ENCODE measurements around the gene BATF. TPM values are rescaled to one million over a fixed set of nuclear protein-coding genes. Genes with fewer than 3 reads are reported as not detected.
A peak's percentile ranks its signal among the peaks of the same experiment; 100 is the strongest.

Gene BATF
- total RNA-seq, 2 donors from 2014 or later = 123 to 211 TPM

DNA sequence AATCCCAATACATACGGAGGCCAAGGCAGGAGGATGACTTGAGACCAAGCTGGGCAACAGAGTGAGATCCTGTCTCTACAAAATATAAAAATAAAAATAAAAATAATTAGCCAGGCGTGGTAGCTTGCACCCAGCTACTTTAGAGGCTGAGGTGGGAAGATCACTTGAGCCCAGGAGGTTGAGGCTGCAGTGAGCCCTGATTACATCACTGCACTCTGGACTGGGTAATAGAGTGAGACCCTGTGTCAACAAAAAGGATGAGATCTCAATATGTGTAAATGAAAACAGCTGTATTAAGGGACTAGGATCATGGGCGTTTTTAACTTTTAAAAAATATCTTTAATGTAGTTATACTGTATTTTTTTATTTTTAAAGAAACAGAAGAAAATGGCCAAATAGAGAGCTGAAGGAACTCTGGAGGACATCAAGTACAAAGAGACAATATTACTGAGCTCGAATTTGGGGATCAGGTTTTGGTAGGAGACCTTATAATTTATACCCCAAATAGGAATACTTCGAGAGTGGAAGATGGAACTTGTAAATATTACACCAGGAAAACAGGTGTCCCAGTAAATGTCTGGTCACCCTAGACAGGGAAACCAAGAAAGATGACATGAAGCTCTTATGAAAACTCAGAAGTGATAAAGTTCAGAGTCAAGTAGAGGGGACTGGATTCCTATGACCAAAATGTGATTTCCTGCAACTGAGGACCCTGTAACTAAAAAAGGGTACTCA is 13.1 kb downstream of the BATF start:
- Mint-ChIP-seq H3K4me3 (peak overlapping the region; percentile 66), H3K27ac (peak overlapping the region; percentile 79), H3K36me3 (ENCODE audit: low read depth) (peaks cover 94% of the 10 kb centered on the region)

DNA sequence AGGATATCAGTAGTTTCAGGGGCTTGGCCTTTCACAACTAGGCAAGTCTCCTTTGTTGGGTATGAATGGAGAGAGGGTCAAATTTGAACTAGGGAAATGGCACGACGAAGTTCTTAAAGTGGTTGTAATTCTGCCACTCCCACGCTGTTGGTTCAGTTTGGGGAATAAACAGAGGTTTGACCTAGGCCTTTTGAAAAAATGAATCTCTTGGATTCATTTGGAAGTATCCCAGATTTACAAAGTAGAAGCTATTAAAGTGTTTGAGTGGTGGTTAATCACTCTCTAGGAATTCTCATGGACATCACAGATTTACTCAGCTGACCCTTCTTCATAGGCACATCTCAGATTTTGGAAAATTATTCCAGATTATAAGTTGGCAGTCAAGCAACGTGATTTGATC is 14.8 kb downstream of the BATF start:
- Mint-ChIP-seq H3K4me3 (peak overlapping the region; percentile 42), H3K4me1 (peaks cover 66% of the 10 kb centered on the region), H3K27me3 (no peaks in the 10 kb centered on the region), H3K9me3 (no peaks in the 10 kb centered on the region), H3K36me3 (ENCODE audit: low read depth) (peaks cover 97% of the 10 kb centered on the region), H3K27ac (peak overlapping the region; percentile 28)
- no peak for ATAC-seq (replicated peaks)

More for the DNA sequence above, 13.1 kb downstream of the BATF start:
- ATAC-seq (replicated peaks) = no peak
- no peaks in the 10 kb centered on the region for H3K27me3 Mint-ChIP-seq
- peaks cover 69% of the 10 kb centered on the region for H3K4me1 Mint-ChIP-seq
- H3K9me3 Mint-ChIP-seq = no peaks in the 10 kb centered on the region

DNA sequence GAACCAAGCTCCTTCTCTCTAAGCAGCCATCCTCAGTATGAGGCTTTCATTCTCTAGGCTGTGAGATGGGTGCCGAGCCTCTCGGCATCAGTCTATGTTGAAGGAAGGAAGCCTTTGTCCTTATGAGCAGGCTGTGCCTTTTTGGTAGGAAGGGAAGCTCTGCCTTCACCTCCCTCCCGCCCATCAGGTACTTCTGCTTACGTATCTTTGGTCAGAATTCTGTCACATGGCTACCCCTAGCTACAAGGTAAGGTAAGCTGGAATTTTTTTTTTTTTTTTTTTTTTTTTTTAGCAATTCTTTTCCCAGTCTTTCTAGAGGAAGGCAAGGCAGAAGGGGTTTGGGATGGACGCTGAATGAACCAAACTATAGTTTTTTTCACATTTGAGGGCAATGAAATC is 16.9 kb downstream of the BATF start:
- no peaks in the 10 kb centered on the region for H3K9me3 Mint-ChIP-seq
- H3K36me3 Mint-ChIP-seq (ENCODE audit: low read depth) = peaks cover 96% of the 10 kb centered on the region
- peak overlapping the region; percentile 97 for H3K27ac Mint-ChIP-seq
- peaks cover 59% of the 10 kb centered on the region for H3K4me1 Mint-ChIP-seq
- ATAC-seq (replicated peaks) = no peak
- H3K4me3 Mint-ChIP-seq = peak overlapping the region; percentile 91
- no peaks in the 10 kb centered on the region for H3K27me3 Mint-ChIP-seq

DNA sequence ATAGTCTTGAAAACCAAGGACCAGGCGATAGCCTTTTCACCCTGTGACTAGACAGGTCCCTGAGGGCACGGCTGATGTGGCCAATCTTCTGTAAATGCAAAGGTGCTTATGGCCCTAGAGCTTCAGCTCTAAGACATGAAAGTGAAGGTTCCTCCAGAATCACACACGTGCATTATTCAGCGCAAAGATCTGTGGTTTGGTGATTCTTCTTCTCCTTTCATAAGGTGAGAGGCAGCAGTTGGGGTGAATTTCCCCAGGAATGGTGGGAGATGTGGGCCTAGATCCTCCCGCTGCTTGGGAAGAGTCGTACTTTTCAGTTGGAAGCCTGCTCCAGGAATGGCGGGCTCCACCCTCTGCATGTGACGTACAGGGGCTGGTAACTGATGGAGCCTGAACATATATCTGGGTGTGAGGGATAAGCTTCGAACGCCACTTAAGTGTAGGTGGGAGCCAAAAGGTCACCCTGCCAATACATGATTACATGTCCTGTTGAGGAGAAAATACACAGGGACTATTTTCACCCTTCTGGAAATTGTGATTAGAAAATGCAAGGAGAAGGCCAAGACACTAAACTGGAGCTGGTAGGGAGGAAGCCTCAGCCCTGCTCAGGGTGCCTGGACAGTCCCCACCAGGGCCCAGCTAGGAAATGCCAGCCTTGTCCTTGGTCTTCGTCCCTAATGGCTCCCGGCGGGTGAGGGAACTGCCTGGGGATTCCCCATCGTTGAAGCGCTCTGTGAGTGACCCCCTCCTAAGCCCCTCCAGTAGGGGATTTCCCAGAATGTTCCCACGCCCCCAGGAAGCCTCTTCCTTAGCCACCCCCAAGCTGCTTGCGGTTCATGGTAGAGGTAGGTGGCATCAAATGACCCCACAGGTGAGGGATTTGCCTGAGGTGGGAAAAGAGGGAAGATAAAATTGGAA is 17.6 kb downstream of the BATF start:
- Mint-ChIP-seq H3K27me3 (no peaks in the 10 kb centered on the region), H3K4me3 (peak overlapping the region; percentile 91), H3K36me3 (ENCODE audit: low read depth) (peaks cover 96% of the 10 kb centered on the region), H3K4me1 (peaks cover 58% of the 10 kb centered on the region), H3K9me3 (no peaks in the 10 kb centered on the region), H3K27ac (peak overlapping the region; percentile 97)
- ATAC-seq (replicated peaks) = peak; percentile 50

DNA sequence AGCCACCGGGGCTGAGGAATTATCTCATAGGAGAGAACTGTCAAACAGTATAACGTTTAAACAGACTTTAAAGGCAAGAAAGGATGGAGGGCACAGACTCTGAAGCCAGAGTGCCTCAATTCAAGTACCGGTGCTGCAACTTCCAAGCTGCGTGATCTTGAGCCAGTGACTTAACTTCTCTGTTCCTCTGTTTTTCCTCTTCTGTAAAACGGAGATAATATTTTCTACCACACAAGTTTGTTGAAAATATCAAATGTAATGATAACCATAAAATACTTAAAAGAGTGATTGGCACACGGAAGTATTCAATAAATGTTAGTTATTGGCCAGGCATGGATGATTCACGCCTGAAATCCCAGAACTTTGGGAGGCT is 18.2 kb downstream of the BATF start:
- peak overlapping the region; percentile 97 for H3K27ac Mint-ChIP-seq
- peaks cover 53% of the 10 kb centered on the region for H3K4me1 Mint-ChIP-seq
- H3K27me3 Mint-ChIP-seq = no peaks in the 10 kb centered on the region
- no peaks in the 10 kb centered on the region for H3K9me3 Mint-ChIP-seq
- H3K4me3 Mint-ChIP-seq = peak overlapping the region; percentile 91
- no peak for ATAC-seq (replicated peaks)
- H3K36me3 Mint-ChIP-seq (ENCODE audit: low read depth) = peaks cover 94% of the 10 kb centered on the region

DNA sequence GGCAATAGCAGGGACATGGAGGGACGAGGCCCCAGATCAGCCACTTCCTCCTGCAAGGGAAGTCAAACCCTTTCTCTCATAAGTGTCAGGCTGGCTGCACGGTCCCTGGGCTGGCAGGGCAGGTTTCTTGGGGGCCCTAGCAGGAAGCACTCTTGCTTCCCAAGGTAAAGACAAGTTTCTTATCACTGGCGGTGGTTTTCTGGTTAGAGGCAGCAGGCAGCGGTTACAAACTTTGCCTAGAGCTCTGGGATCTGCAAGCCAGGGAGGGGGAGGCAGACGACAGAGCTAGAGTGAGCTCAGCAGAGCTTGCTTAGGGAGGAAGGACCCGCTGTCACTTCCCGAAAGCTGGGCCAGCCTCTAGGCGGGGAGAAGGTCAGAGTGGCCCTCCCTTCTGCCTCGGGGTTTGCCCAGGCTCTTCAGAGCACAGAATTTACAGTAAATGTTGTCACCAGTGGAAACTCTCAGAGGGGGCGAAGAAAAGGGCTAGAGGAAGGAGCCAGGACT is 20.4 kb downstream of the BATF start:
- peak; percentile 81 for ATAC-seq (replicated peaks)
- Mint-ChIP-seq H3K36me3 (ENCODE audit: low read depth) (peaks cover 96% of the 10 kb centered on the region), H3K4me1 (peaks cover 52% of the 10 kb centered on the region), H3K4me3 (peak overlapping the region; percentile 91), H3K9me3 (no peaks in the 10 kb centered on the region), H3K27me3 (no peaks in the 10 kb centered on the region), H3K27ac (peak overlapping the region; percentile 97)

DNA sequence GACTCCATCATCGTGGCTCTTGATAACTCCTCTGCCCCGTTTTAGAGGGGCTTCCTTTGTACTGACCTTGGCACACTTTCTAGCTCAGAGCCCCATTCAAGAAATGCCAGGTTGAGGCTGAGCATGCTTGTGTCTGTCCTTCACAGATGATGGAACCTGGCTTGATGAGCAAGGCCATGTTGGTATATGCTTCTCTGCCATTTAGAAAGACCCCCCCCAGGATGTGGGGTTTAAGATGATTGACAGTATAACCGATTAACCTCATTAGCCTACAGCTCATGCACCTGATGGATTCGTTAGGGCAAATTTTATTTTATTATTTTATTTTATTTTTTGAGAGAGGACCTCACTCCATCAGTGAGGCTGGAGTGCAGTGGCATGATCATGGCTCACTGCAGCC is 21.0 kb downstream of the BATF start:
- Mint-ChIP-seq H3K4me3 (peak overlapping the region; percentile 91), H3K36me3 (ENCODE audit: low read depth) (peaks cover 97% of the 10 kb centered on the region), H3K4me1 (peaks cover 55% of the 10 kb centered on the region), H3K27ac (peak overlapping the region; percentile 97), H3K9me3 (no peaks in the 10 kb centered on the region), H3K27me3 (no peaks in the 10 kb centered on the region)
- ATAC-seq (replicated peaks) = no peak

DNA sequence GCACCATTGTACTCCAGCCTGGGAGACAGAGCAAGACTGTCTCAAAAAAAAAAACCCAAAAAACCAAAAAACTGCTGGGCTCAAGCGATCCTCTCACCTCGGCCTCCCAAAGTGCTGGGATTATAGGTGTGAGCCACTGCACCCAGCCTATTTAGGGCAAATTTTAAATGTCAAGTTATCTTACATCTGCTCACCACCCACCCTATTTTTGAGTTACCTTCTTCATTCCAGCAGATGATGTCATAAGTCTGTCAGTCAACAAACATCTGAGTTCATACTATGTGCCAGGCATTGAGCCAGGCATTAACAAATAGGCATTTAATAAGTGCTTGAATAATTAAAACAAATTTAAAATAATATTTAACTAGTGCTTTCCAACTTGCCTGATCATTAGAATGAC is 21.5 kb downstream of the BATF start:
- peak overlapping the region; percentile 97 for H3K27ac Mint-ChIP-seq
- H3K9me3 Mint-ChIP-seq = no peaks in the 10 kb centered on the region
- peak overlapping the region; percentile 91 for H3K4me3 Mint-ChIP-seq
- ATAC-seq (replicated peaks) = no peak
- peaks cover 55% of the 10 kb centered on the region for H3K4me1 Mint-ChIP-seq
- no peaks in the 10 kb centered on the region for H3K27me3 Mint-ChIP-seq
- peaks cover 97% of the 10 kb centered on the region for H3K36me3 Mint-ChIP-seq (ENCODE audit: low read depth)

DNA sequence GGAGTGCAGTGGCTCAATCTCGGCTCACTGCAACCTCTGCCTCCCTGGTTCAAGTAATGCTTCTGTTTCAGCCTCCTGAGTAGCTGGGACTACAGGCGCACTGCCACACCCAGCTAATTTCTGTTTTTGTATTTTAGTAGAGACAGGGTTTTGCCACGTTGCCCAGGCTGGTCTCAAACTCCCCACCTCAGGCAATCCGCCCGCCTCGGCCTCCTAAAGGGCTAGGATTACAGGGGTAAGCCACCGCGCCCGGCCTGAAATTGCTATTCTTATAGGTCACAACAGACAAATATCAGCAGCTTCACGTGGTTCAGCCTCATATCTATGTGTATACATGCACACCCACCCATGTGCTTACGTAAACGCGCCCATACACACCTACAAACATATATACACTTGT is 23.6 kb downstream of the BATF start:
- H3K27ac Mint-ChIP-seq = no peak overlapping the region
- peaks cover 92% of the 10 kb centered on the region for H3K36me3 Mint-ChIP-seq (ENCODE audit: low read depth)
- no peaks in the 10 kb centered on the region for H3K27me3 Mint-ChIP-seq
- H3K4me1 Mint-ChIP-seq = peaks cover 50% of the 10 kb centered on the region
- H3K9me3 Mint-ChIP-seq = no peaks in the 10 kb centered on the region
- peak overlapping the region; percentile 23 for H3K4me3 Mint-ChIP-seq
- ATAC-seq (replicated peaks) = no peak

DNA sequence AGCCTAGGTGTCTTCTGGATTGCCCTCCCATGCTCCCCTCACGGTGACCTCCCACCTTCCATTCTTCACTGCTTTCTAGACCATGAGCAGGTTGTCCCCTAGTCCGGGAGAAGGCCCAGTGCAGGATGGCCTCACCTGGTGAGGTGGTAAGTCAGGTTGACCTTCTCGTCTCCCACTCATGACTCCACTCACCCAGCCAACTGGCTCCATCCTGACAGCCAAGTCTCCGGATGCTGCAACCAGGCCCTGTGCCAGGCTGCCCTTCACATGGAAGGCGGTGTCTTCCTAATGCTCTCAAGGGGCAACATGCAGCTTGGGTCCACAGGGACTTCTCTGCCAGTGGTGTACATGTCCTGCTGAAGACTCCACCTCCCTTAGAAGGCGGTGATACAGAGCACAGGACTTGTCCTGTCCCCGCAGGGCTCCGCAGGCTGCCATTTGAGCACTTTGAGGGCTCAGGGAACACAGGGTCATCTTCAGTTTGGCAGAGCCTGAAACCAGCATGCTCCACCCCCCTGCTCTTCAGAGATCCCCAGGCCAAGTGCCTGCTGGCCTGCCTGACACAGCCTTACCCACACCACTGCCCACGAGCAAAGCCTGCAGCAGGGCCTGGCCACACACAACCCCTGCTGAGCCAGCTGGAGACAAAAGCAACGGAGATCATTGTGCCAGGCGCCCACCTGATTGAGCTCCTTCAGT is 25.4 kb downstream of the BATF start:
- H3K9me3 Mint-ChIP-seq = no peaks in the 10 kb centered on the region
- H3K36me3 Mint-ChIP-seq (ENCODE audit: low read depth) = peaks cover 81% of the 10 kb centered on the region
- peak overlapping the region; percentile 89 for H3K27ac Mint-ChIP-seq
- no peaks in the 10 kb centered on the region for H3K27me3 Mint-ChIP-seq
- no peak for ATAC-seq (replicated peaks)
- H3K4me1 Mint-ChIP-seq = peaks cover 49% of the 10 kb centered on the region
- peak overlapping the region; percentile 76 for H3K4me3 Mint-ChIP-seq

DNA sequence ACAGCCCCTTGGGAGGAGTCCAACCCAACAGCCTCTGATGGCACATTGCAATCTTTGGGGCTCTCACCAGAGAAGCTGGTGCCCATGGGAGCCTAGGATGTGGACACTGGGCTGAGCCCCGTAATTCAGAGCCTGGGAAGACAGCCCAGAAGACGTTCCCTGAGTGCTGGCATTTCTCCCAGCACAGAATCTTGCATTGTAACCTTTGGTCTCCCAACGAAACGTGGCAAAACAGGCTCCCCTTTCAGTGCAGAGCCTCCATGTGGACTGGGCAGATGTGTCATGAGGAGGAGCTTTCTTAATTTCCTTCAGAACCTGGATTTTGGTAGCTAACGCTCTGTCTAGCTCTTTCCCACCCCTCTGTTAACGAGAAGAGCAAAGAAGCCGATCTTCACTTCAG is 26.3 kb downstream of the BATF start:
- Mint-ChIP-seq H3K27ac (peak overlapping the region; percentile 89), H3K4me1 (peaks cover 47% of the 10 kb centered on the region), H3K27me3 (no peaks in the 10 kb centered on the region), H3K4me3 (peak overlapping the region; percentile 76), H3K36me3 (ENCODE audit: low read depth) (peaks cover 74% of the 10 kb centered on the region), H3K9me3 (no peaks in the 10 kb centered on the region)
- peak; percentile 2 for ATAC-seq (replicated peaks)

DNA sequence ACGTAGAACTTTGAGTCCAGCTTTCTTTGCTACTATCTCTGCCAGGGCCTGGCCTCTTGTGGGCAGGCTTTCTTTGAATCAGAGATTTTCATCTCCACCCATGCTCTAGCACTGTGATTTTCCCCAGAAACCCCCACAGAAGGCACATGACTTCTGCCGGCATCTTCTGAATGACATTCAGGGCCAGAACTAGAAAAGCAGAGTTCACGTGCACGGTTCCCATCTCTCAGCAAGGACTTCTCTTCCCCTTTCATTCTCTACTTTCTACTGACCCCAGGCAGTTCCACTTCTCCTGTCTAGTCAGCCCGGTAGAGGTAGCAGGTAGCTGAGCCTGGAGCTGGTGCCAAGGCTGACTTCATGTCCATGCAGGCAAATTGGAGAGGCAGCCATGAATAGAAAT is 26.9 kb downstream of the BATF start:
- Mint-ChIP-seq H3K4me3 (peak overlapping the region; percentile 76), H3K9me3 (no peaks in the 10 kb centered on the region), H3K27me3 (no peaks in the 10 kb centered on the region), H3K27ac (peak overlapping the region; percentile 89), H3K36me3 (ENCODE audit: low read depth) (peaks cover 68% of the 10 kb centered on the region), H3K4me1 (peaks cover 47% of the 10 kb centered on the region)
- ATAC-seq (replicated peaks) = peak; percentile 77

DNA sequence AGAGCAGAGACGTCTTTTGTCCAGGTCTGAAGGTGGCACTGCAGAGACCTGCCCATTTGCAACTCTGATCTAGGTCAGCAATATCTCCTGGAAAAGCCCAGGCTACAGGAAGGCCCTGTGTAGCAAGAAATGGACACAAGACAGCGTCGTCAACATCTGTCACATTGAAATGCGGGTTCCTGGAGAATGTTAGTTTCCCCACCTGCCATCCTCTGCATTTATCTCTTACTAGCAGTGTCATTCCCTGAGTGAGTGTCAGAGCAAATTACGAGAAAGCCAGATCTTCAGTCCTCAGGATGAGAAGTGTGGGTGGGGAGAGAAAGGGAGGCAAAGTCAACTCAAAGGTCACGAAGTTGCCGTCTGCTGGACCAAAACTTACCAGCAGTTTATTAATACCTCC is 28.8 kb downstream of the BATF start:
- H3K9me3 Mint-ChIP-seq = no peaks in the 10 kb centered on the region
- peak overlapping the region; percentile 76 for H3K4me3 Mint-ChIP-seq
- peaks cover 51% of the 10 kb centered on the region for H3K36me3 Mint-ChIP-seq (ENCODE audit: low read depth)
- no peaks in the 10 kb centered on the region for H3K27me3 Mint-ChIP-seq
- peak; percentile 49 for ATAC-seq (replicated peaks)
- peaks cover 50% of the 10 kb centered on the region for H3K4me1 Mint-ChIP-seq
- peak overlapping the region; percentile 89 for H3K27ac Mint-ChIP-seq

DNA sequence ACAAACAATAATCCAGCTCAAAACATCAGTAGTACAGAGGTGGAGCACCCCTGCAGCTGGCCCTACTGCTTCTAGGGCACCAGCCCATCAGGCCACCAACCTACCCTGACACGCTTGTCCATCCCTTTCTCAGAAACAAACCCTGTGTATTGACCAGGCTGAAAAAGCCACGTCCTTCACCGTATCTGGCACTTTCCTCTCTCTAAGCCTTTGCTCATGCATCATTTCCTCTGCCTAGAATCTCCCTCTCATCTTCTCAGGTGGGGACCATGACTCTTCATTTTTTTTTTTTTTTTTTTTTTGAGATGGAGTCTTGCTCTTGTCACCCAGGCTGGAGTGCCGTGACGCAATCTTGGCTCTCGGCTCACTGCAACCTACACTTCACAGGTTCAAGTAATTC is 30.9 kb downstream of the BATF start:
- Mint-ChIP-seq H3K36me3 (ENCODE audit: low read depth) (peaks cover 30% of the 10 kb centered on the region), H3K27me3 (no peaks in the 10 kb centered on the region), H3K9me3 (no peaks in the 10 kb centered on the region), H3K4me1 (peaks cover 41% of the 10 kb centered on the region), H3K27ac (peak overlapping the region; percentile 41), H3K4me3 (peak overlapping the region; percentile 76)
- ATAC-seq (replicated peaks) = no peak
